ENCODE data around the gene NECTIN2.

NECTIN2 gene

DNA sequence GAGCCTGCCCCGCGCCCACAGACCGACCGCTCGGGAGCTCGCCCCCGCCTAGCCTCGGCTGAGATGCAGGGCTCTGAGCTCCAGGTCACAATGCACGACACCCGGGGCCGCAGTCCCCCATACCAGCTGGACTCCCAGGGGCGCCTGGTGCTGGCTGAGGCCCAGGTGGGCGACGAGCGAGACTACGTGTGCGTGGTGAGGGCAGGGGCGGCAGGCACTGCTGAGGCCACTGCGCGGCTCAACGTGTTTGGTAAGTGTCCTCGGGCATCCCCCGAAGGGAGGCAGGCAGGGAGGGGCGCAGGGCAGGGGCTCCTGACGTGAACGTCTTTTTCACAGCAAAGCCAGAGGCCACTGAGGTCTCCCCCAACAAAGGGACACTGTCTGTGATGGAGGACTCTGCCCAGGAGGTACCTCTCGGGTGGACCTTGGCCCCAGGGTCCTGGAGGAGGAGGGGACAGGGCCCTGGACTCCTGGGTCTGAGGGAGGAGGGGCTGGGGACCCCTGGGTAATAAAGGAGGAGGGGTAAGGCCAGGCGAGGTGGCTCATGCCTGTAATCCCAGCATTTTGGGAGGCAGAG lies 33.9 kb upstream of the NECTIN2 start:
- DNase-seq (ENCODE audit: low spot score), result no peak
- TF ChIP-seq, protein P1, sequence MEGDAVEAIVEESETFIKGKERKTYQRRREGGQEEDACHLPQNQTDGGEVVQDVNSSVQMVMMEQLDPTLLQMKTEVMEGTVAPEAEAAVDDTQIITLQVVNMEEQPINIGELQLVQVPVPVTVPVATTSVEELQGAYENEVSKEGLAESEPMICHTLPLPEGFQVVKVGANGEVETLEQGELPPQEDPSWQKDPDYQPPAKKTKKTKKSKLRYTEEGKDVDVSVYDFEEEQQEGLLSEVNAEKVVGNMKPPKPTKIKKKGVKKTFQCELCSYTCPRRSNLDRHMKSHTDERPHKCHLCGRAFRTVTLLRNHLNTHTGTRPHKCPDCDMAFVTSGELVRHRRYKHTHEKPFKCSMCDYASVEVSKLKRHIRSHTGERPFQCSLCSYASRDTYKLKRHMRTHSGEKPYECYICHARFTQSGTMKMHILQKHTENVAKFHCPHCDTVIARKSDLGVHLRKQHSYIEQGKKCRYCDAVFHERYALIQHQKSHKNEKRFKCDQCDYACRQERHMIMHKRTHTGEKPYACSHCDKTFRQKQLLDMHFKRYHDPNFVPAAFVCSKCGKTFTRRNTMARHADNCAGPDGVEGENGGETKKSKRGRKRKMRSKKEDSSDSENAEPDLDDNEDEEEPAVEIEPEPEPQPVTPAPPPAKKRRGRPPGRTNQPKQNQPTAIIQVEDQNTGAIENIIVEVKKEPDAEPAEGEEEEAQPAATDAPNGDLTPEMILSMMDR (IDR thresholded peaks at IDR 0.05; ENCODE audit: extremely low read depth, missing control alignments), result no peak

DNA sequence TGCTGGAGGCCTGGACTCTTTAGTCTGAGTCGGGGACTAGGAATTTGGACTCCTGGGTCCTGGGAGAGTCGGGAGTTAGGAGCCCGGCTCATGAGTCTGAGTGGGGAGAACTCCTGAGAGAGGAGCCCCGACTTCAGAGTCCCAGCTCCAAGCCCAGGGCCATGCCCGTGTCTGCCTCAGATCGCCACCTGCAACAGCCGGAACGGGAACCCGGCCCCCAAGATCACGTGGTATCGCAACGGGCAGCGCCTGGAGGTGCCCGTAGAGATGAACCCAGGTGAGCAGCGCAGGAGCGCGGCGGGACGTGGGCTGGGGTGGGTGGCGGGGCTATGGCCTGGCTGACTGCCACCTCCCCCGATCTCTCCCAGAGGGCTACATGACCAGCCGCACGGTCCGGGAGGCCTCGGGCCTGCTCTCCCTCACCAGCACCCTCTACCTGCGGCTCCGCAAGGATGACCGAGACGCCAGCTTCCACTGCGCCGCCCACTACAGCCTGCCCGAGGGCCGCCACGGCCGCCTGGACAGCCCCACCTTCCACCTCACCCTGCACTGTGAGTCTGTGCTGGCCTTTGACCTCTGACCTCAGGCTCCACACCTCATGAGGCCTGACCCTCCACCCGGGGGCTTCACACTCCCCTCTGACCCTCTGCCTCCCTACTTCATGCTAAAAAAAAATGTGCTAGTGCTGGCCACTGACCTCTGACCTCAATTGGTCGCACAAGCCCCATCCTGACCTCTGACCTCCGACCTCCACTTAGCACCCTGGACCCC lies 32.8 kb upstream of the NECTIN2 start:
- TF ChIP-seq, protein P1 (IDR thresholded peaks at IDR 0.05; ENCODE audit: extremely low read depth, missing control alignments), result no peak
- DNase-seq (ENCODE audit: low spot score), result no peak

DNA sequence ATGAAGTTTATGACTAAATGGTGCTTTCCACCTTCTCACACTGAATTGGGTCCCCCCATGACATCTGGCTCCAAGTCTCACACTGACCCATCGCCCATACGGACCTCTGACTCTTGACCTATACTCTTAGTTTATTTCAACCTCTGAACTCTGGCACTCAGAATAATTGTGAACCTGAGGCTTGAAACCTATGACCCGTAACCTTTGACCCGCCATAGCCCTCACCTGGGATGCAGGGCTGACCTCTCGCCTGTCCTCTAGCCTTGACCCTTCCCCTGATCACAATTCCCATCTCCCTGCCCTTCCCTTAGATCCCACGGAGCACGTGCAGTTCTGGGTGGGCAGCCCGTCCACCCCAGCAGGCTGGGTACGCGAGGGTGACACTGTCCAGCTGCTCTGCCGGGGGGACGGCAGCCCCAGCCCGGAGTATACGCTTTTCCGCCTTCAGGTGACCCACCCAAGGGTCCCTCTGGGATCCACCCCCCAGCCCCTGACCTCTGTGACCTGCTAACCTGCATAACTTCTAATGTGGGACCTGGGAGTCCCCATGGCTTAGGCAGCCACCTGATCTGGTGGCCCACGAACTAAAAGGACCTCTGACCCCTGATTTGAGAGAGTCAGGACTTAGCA lies 32.1 kb upstream of the NECTIN2 start:
- TF ChIP-seq, protein P1 (IDR thresholded peaks at IDR 0.05; ENCODE audit: extremely low read depth, missing control alignments), result no peak
- DNase-seq (ENCODE audit: low spot score), result no peak

DNA sequence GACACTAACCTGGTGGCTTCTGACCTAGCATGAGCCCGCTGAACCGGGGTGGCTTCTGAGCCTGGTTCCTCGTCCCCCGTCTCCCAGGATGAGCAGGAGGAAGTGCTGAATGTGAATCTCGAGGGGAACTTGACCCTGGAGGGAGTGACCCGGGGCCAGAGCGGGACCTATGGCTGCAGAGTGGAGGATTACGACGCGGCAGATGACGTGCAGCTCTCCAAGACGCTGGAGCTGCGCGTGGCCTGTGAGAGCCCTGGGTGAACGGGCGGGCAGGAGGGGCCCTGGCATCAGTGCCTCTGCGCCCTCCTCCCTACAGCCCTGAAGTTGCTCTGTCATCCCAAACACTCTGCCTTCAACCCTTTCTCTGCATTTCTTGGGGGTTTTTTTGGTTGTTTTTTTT lies 31.6 kb upstream of the NECTIN2 start:
- DNase-seq (ENCODE audit: low spot score), result no peak
- TF ChIP-seq, protein P1 (IDR thresholded peaks at IDR 0.05; ENCODE audit: extremely low read depth, missing control alignments), result no peak

DNA sequence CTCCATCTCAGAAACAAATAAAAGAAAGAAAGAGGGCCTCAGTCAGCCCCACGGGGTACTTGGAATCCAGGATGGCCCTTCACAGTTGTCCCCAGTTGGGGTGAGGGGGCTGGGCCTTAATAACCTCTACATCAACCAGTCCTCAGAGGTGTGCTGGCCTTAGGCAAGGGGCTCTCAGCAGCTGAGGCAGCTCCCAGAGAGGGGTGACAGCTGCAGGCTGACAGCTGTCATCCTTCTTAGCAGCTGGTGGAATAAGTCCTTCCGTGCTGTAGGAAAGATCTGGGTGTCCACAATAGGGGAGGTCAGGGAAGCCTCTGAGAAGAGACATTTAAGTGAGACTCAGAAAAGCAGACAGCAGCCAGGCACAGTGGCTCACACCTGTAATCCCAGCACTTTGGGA lies 29.8 kb upstream of the NECTIN2 start:
- DNase-seq (ENCODE audit: low spot score), result no peak
- TF ChIP-seq, protein P1 (IDR thresholded peaks at IDR 0.05; ENCODE audit: extremely low read depth, missing control alignments), result no peak

DNA sequence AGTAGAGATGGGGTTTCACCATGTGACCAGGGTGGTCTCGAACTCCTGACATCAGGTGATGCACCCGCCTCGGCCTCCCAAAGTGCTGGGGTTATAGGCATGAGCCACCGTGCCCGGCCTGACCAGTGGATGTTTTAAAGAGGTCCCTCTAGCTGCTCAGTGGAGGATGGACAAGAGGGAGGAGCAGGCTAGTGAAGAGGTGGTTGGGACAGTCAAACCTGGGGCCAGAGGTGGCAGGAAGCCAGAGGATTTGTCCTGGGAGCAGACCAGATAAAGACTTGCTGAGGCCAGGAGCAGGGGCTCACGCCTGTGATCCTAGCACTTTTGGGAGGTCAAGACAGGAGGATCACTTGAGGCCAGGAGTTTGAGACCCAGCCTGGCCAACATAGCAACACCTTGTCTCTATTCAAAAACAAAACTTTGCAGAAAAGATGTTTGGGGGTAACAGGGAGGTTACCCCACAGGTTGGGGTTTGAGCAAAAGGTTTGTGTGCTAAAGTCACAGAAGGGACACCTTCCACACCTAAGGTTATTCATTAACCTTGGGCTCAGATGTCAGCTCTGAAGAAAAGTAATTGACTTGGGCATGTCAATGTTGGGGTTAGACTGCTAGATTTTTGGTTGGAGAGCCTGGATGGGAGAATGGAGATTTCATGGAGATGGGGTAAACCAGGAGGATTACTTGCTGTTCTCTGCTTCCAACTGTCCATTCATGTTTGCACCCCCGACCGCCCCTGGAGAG lies 28.2 kb upstream of the NECTIN2 start:
- DNase-seq (ENCODE audit: low spot score), result no peak

More for the DNA sequence above, 28.2 kb upstream of the NECTIN2 start:
- TF ChIP-seq, protein P1 (IDR thresholded peaks at IDR 0.05; ENCODE audit: extremely low read depth, missing control alignments), result no peak
